Heart left ventricle (tissue), 16 donors: ENCODE results near the gene COX7A2L. TPM values are rescaled to one million over a fixed set of nuclear protein-coding genes. Genes with fewer than 3 reads are reported as not detected.
"Not testable (repeated sequence)": the region's sequence is repeated elsewhere in the genome, so short reads cannot be mapped to it uniquely, and the experiment has no call there.

Experiments used
- ATAC-seq, 4 donors: fragments of 200-7000 bp; cut with Tn5 transposase; one replicate each; pipeline ENCODE4 v1.9.1; 2020 to 2022; ENCODE audit warnings: moderate library complexity in 4 of 4, mild to moderate bottlenecking in 3 of 4, moderate number of reproducible peaks in 1 of 4
- DNase-seq, 5 donors: peaks; one replicate each; pipeline ENCODE4 v3.0.0-alpha.2; 2020
- H3K27ac ChIP-seq, 12 donors: fragments of 200-600 bp; sonication (generic) in 4 of 12; one replicate each; pipeline versions ENCODE4 v1.5.0 to v1.8.0; 2016 to 2022; ENCODE audit warnings: mild to moderate bottlenecking in 2 of 12
- H3K27me3 ChIP-seq, 9 donors: fragments of 200-600 bp; sonication (generic) in 2 of 9; one replicate each; pipeline versions ENCODE4 v1.5.1 to v1.8.0; 2016 to 2022; ENCODE audit warnings: mild to moderate bottlenecking in 3 of 9
- H3K36me3 ChIP-seq, 9 donors: fragments of 200-600 bp; sonication (generic) in 2 of 9; one replicate each; pipeline versions ENCODE4 v1.5.0 to v1.8.0; 2018 to 2022; ENCODE audit warnings: mild to moderate bottlenecking in 2 of 9
- H3K4me1 ChIP-seq, 12 donors: fragments of 200-600 bp; sonication (generic) in 4 of 12; one replicate each; pipeline versions ENCODE4 v1.5.0 to v1.8.0; 2016 to 2022; ENCODE audit warnings: mild to moderate bottlenecking in 3 of 12
- H3K4me3 ChIP-seq, 12 donors: fragments of 200-600 bp; sonication (generic) in 4 of 12; one replicate each; pipeline versions ENCODE4 v1.5.0 to v1.8.0; 2017 to 2022; ENCODE audit warnings: mild to moderate bottlenecking in 9 of 12, moderate library complexity in 4 of 12
- H3K9me3 ChIP-seq, 12 donors: fragments of 200-600 bp; sonication (generic) in 4 of 12; one replicate each; pipeline versions ENCODE4 v1.5.0 to v1.8.0; 2016 to 2022; ENCODE audit warnings: mild to moderate bottlenecking in 1 of 12
- CTCF ChIP-seq, 12 donors: fragments of 200-600 bp; sonication (generic) in 4 of 12; IDR thresholded peaks; one replicate each; pipeline versions ENCODE4 v1.5.0 to v1.8.0; 2018 to 2022; ENCODE audit warnings: antibody characterized with exemption in 12 of 12, mild to moderate bottlenecking in 5 of 12
- POLR2A ChIP-seq, 2 donors: fragments of 450-650 bp; IDR thresholded peaks; one replicate each; pipeline ENCODE4 v1.6.1; 2017; ENCODE audit warnings: antibody characterized with exemption in 2 of 2, mild to moderate bottlenecking in 2 of 2, moderate library complexity in 2 of 2
- WGBS, 4 donors: extraction: QIAGEN DNeasy Blood & Tissue Kit in 2 of 4; methylation state at CpG; one replicate each; pipeline versions ENCODE4 v1.1.5 to v1.1.7; 2013 to 2018; 5-methylcytosine and 5-hydroxymethylcytosine counted together
- intact Hi-C, 10 donors: fragments of 100-400 bp; cut with DNase I; formaldehyde crosslinking; loops; one replicate each; pipeline versions ENCODE4 v1.11.1 to v1.14.2; 2022
- polyA plus RNA-seq, 2 donors: library from polyadenylated mRNA; stranded (reverse); fragments of 200-250 nt; gene quantifications; one replicate each; pipeline ENCODE4 v1.2.3, GENCODE V29; 2013
- total RNA-seq, 9 donors: library from RNA; depleted of rRNA in 2 of 9; stranded (reverse); fragments of >200 nt in 2 of 9; fragmentation: NEBNext Ultra II Directional in 3 of 9; extraction: Animal tissue kit (Norgen Biotek cat#: 25700) in 3 of 9; gene quantifications; one replicate each; pipeline versions ENCODE4 v1.1.0 to v1.2.4, GENCODE V29; 2016 to 2023
- donor health status: ischemic (EF 13 %, LVEDD 7.1; RV severe dilation, severe dysfunction).
- donor health status: healthy with polysubstance abuse.
- donor health status: DM: no; HTN: yes; CAD: no.
- donor health status: DM: no; HTN: no; CAD: no.
- donor health status: ischemic (EF 25% LVEDD 6.9; RV normal size, moderate dysfunction).
- donor health status: ischemic (EF 25% LVEDD 5.7; RV mildly dilated, moderate dysfunction).
- donor health status: healthy.
- donor health status: DM: yes; HTN: yes; CAD: no.
- donor health status: ischemic (EF 35%, LVEDD 5.7; RV mildly dilated, moderate dysfunction).
- donor health status: nonischemic (EF 11% LVEDD 7.7; RV severe dilation, severe dysfunction).
- donor health status: DM: yes; HTN: yes; CAD: no.
- donor health status: PGD.
- donor health status: ischemic (EF 29% LVEDD 5.4; RV normal size, mild dysfunction).
- donor health status: nonischemic (EF 23%, LVEDD 6.1; RV moderate dilation, normal function).

The COX7A2L gene
- total and polyA plus RNA-seq, 11 donors = 57.2 to 138 (median 105) TPM

- H3K27me3 ChIP-seq = no peaks in the 10 kb centered on the region
- no peak for ATAC-seq
- intact Hi-C loops = no loop called here
- H3K27ac ChIP-seq = no peak overlapping the region
- H3K36me3 ChIP-seq = no peaks in the 10 kb centered on the region
- DNase-seq = no peak
- 71 to 81% (median 77%) methylated on average over 4 of the region's 4 CpGs for WGBS, 4 donors
- no peak overlapping the region for H3K4me3 ChIP-seq
- TF ChIP-seq POLR2A (IDR thresholded peaks at IDR 0.05) = no peak
- no peak for TF ChIP-seq CTCF (IDR thresholded peaks at IDR 0.05)
- H3K9me3 ChIP-seq = peaks cover 0 to 6% (median 0%) of the 10 kb centered on the region in 12 donors
- H3K4me1 ChIP-seq = no peaks in the 10 kb centered on the region
These were observed 43.7 kb upstream of the COX7A2L start for GRCh38 chr2:42404676-42405075.

- Histone ChIP-seq H3K9me3 (peaks cover 0 to 6% (median 0%) of the 10 kb centered on the region in 12 donors), H3K27ac (no peak overlapping the region), H3K4me1 (no peaks in the 10 kb centered on the region), H3K36me3 (no peaks in the 10 kb centered on the region), H3K4me3 (no peak overlapping the region), H3K27me3 (no peaks in the 10 kb centered on the region)
- DNase-seq (no peak), ATAC-seq (no peak)
- TF ChIP-seq CTCF (IDR thresholded peaks at IDR 0.05) = no peak
- WGBS, 4 donors = 90 to 93% (median 92%) methylated on average over 6 of the region's 6 CpGs
- intact Hi-C loops = no loop called here
These were observed 40.8 kb upstream of the COX7A2L start for GRCh38 chr2:42401773-42402172.

GRCh38 chr2:42398052-42398451 is 37.0 kb upstream of the COX7A2L start:
- ATAC-seq, H3K27me3 ChIP-seq, H3K4me1 ChIP-seq, H3K27ac ChIP-seq, DNase-seq, H3K4me3 ChIP-seq, H3K9me3 ChIP-seq, intact Hi-C loops, H3K36me3 ChIP-seq: not testable (repeated sequence)
- WGBS, 4 donors = 95 to 96% (median 95%) methylated on average over 11 of the region's 11 CpGs

GRCh38 chr2:42393320-42393719 is 32.3 kb upstream of the COX7A2L start:
- not testable (repeated sequence) for ATAC-seq, DNase-seq, H3K4me1 ChIP-seq

GRCh38 chr2:42392191-42392590 is 31.2 kb upstream of the COX7A2L start:
- ATAC-seq = no peak
- H3K9me3 ChIP-seq = no peaks in the 10 kb centered on the region
- intact Hi-C loops = no loop called here
- H3K36me3 ChIP-seq = no peaks in the 10 kb centered on the region
- no peak for TF ChIP-seq CTCF (IDR thresholded peaks at IDR 0.05)
- no peak for TF ChIP-seq POLR2A (IDR thresholded peaks at IDR 0.05)
- WGBS, 4 donors = 92 to 100% (median 94%) methylated on average over 1 of the region's 1 CpG
- no peaks in the 10 kb centered on the region for H3K4me1 ChIP-seq
- no peaks in the 10 kb centered on the region for H3K27me3 ChIP-seq
- H3K4me3 ChIP-seq = no peak overlapping the region
- no peak for DNase-seq
- no peak overlapping the region for H3K27ac ChIP-seq

More at GRCh38 chr2:42393320-42393719, 32.3 kb upstream of the COX7A2L start:
- H3K27ac ChIP-seq, H3K9me3 ChIP-seq, H3K4me3 ChIP-seq, H3K36me3 ChIP-seq, H3K27me3 ChIP-seq, intact Hi-C loops: not testable (repeated sequence)
- WGBS, 4 donors = 91 to 98% (median 96%) methylated on average over 3 of the region's 3 CpGs
